Right cardiac atrium (tissue), 5 donors: ENCODE results near the gene TRPV3. TPM values are rescaled to one million over a fixed set of nuclear protein-coding genes. Genes with fewer than 3 reads are reported as not detected.
"Not testable (repeated sequence)": the region's sequence is repeated elsewhere in the genome, so short reads cannot be mapped to it uniquely, and the experiment has no call there.

ENCODE experiments used
- ATAC-seq, 2 donors: fragments of 200-7000 bp; cut with Tn5 transposase; one replicate each; pipeline versions ENCODE4 v1.8.0 to v1.9.1; 2020; ENCODE audit warnings: moderate library complexity in 2 of 2, mild to moderate bottlenecking in 1 of 2
- DNase-seq, 3 donors: peaks; one replicate each; pipeline ENCODE4 v3.0.0-alpha.2; 2020
- H3K27ac ChIP-seq: one replicate; pipeline ENCODE4 v1.5.1; 2013; ENCODE audit warnings: mild to moderate bottlenecking, low read length, control low read depth, moderate library complexity
- H3K27me3 ChIP-seq: one replicate; pipeline ENCODE4 v1.6.1; 2013; ENCODE audit not compliant: control insufficient read depth, insufficient read depth
- H3K4me1 ChIP-seq: one replicate; pipeline ENCODE4 v1.6.1; 2013; ENCODE audit warnings: low read length; ENCODE audit not compliant: control insufficient read depth, insufficient read depth
- H3K4me3 ChIP-seq: one replicate; pipeline ENCODE4 v1.5.1; 2013; ENCODE audit warnings: low read length, control low read depth
- H3K9me3 ChIP-seq: one replicate; pipeline ENCODE4 v1.6.1; 2013; ENCODE audit warnings: low read length; ENCODE audit not compliant: control insufficient read depth
- WGBS: extraction: QIAGEN DNeasy Blood & Tissue Kit; methylation state at CpG from one replicate; pipeline ENCODE4 v1.1.7; 2013; 5-methylcytosine and 5-hydroxymethylcytosine counted together
- intact Hi-C, 4 donors: fragments of 100-400 bp; cut with DNase I; formaldehyde crosslinking; loops; one replicate each; pipeline versions ENCODE4 v1.11.0 to v1.14.0; 2022 to 2023
- polyA plus RNA-seq: library from polyadenylated mRNA; stranded (reverse); fragments of 200-250 nt; gene quantifications from one replicate; pipeline ENCODE4 v1.2.3, GENCODE V29; 2013
- total RNA-seq, 4 donors: library from RNA; stranded (reverse); fragmentation: NEBNext Ultra II Directional; extraction: Animal tissue kit (Norgen Biotek cat#: 25700); gene quantifications; one replicate each; pipeline ENCODE4 v1.2.1, GENCODE V29; 2021
- donor health status: healthy with polysubstance abuse.
- donor health status: DM: no; HTN: yes; CAD: no.
- donor health status: DM: no; HTN: no; CAD: no.
- donor health status: DM: no; HTN: yes; CAD: no; lungs with severe emphysema.
- donor health status: DM: yes; HTN: yes; CAD: no.

Gene TRPV3
- total and polyA plus RNA-seq, 5 donors = 1.6 to 3.3 (median 2.7) TPM

GRCh38 chr17:3592216-3592860 is 34.7 kb upstream of the TRPV3 start:
- intact Hi-C loops = no loop called here
- ATAC-seq = no peak
- no peaks in the 10 kb centered on the region for H3K9me3 ChIP-seq
- H3K27ac ChIP-seq = no peak overlapping the region
- H3K4me1 ChIP-seq = no peaks in the 10 kb centered on the region
- WGBS = 96% methylated on average over 15 of the region's 15 CpGs
- H3K27me3 ChIP-seq = no peaks in the 10 kb centered on the region
- no peak for DNase-seq
- no peak overlapping the region for H3K4me3 ChIP-seq

- Histone ChIP-seq H3K4me1 (no peaks in the 10 kb centered on the region), H3K9me3 (no peaks in the 10 kb centered on the region), H3K27ac (no peak overlapping the region), H3K27me3 (no peaks in the 10 kb centered on the region), H3K4me3 (no peak overlapping the region)
- DNase-seq (no peak), ATAC-seq (no peak)
- intact Hi-C loops = no loop called here
- WGBS = 70% methylated on average over 15 of the region's 15 CpGs
Observed at GRCh38 chr17:3590768-3591167, 33.2 kb upstream of the TRPV3 start.

GRCh38 chr17:3590231-3590630 is 32.6 kb upstream of the TRPV3 start:
- 92% methylated on average over 15 of the region's 15 CpGs for WGBS
- ATAC-seq (no peak), DNase-seq (no peak)
- no peaks in the 10 kb centered on the region for H3K9me3 ChIP-seq
- H3K27ac ChIP-seq = no peak overlapping the region
- no peak overlapping the region for H3K4me3 ChIP-seq
- intact Hi-C loops = no loop called here
- no peaks in the 10 kb centered on the region for H3K27me3 ChIP-seq
- no peaks in the 10 kb centered on the region for H3K4me1 ChIP-seq

- no peaks in the 10 kb centered on the region for H3K9me3 ChIP-seq
Observed at GRCh38 chr17:3589784-3590183, 32.2 kb upstream of the TRPV3 start.

GRCh38 chr17:3585826-3586225 is 28.2 kb upstream of the TRPV3 start:
- no peaks in the 10 kb centered on the region for H3K9me3 ChIP-seq
- H3K4me3 ChIP-seq = no peak overlapping the region
- H3K27me3 ChIP-seq = no peaks in the 10 kb centered on the region
- intact Hi-C loops = no loop called here
- WGBS = 93% methylated on average over 17 of the region's 17 CpGs
- DNase-seq (no peak), ATAC-seq (peak in 1 of 2 donors; percentile 20)
- no peaks in the 10 kb centered on the region for H3K4me1 ChIP-seq
- H3K27ac ChIP-seq = no peak overlapping the region

More at GRCh38 chr17:3589784-3590183, 32.2 kb upstream of the TRPV3 start:
- WGBS = 96% methylated on average over 22 of the region's 22 CpGs
- H3K4me3 ChIP-seq = no peak overlapping the region
- no peak for ATAC-seq
- no peaks in the 10 kb centered on the region for H3K4me1 ChIP-seq
- intact Hi-C loops = no loop called here
- peak in 1 of 3 donors; percentile 68 for DNase-seq
- no peak overlapping the region for H3K27ac ChIP-seq
- no peaks in the 10 kb centered on the region for H3K27me3 ChIP-seq

GRCh38 chr17:3583456-3583855 is 25.8 kb upstream of the TRPV3 start:
- no peaks in the 10 kb centered on the region for H3K27me3 ChIP-seq

GRCh38 chr17:3582915-3583314 is 25.3 kb upstream of the TRPV3 start:
- Histone ChIP-seq H3K4me1 (no peaks in the 10 kb centered on the region), H3K27ac (no peak overlapping the region), H3K4me3 (no peak overlapping the region), H3K9me3 (no peaks in the 10 kb centered on the region), H3K27me3 (no peaks in the 10 kb centered on the region)
- ATAC-seq (no peak), DNase-seq (no peak)
- WGBS = 95% methylated on average over 9 of the region's 9 CpGs
- intact Hi-C loops = no loop called here

More at GRCh38 chr17:3583456-3583855, 25.8 kb upstream of the TRPV3 start:
- Histone ChIP-seq H3K9me3 (no peaks in the 10 kb centered on the region), H3K4me1 (no peaks in the 10 kb centered on the region), H3K27ac (no peak overlapping the region), H3K4me3 (no peak overlapping the region)
- DNase-seq = no peak
- no peak for ATAC-seq
- WGBS = 93% methylated on average over 9 of the region's 9 CpGs
- intact Hi-C loops = no loop called here

- H3K9me3 ChIP-seq, ATAC-seq, H3K4me1 ChIP-seq, intact Hi-C loops, H3K27ac ChIP-seq, H3K27me3 ChIP-seq, H3K4me3 ChIP-seq, DNase-seq: not testable (repeated sequence)
- WGBS = 74% methylated on average over 4 of the region's 4 CpGs
Observed at GRCh38 chr17:3578667-3579066, 21.1 kb upstream of the TRPV3 start.

- DNase-seq (peak in 1 of 3 donors; percentile 25), ATAC-seq (peak in 1 of 2 donors; percentile 29)
- no peak overlapping the region for H3K4me3 ChIP-seq
- no peaks in the 10 kb centered on the region for H3K27me3 ChIP-seq
- no peak overlapping the region for H3K27ac ChIP-seq
- H3K4me1 ChIP-seq = no peaks in the 10 kb centered on the region
- 86% methylated on average over 11 of the region's 11 CpGs for WGBS
- H3K9me3 ChIP-seq = no peaks in the 10 kb centered on the region
- intact Hi-C loops = no loop called here
Observed at GRCh38 chr17:3576970-3577369, 19.4 kb upstream of the TRPV3 start.

GRCh38 chr17:3575511-3575910 is 17.9 kb upstream of the TRPV3 start:
- WGBS = 77% methylated on average over 5 of the region's 5 CpGs
- intact Hi-C loops = no loop called here

GRCh38 chr17:3574231-3574630 is 16.6 kb upstream of the TRPV3 start:
- H3K27ac ChIP-seq = no peak overlapping the region
- no peaks in the 10 kb centered on the region for H3K27me3 ChIP-seq
- intact Hi-C loops = no loop called here
- WGBS = 91% methylated on average over 7 of the region's 7 CpGs
- DNase-seq = no peak
- no peak overlapping the region for H3K4me3 ChIP-seq
- no peaks in the 10 kb centered on the region for H3K4me1 ChIP-seq
- H3K9me3 ChIP-seq = no peaks in the 10 kb centered on the region
- no peak for ATAC-seq

More at GRCh38 chr17:3575511-3575910, 17.9 kb upstream of the TRPV3 start:
- no peaks in the 10 kb centered on the region for H3K4me1 ChIP-seq
- ATAC-seq (no peak), DNase-seq (no peak)
- no peak overlapping the region for H3K4me3 ChIP-seq
- H3K27ac ChIP-seq = no peak overlapping the region
- H3K9me3 ChIP-seq = no peaks in the 10 kb centered on the region
- no peaks in the 10 kb centered on the region for H3K27me3 ChIP-seq
